ENCODE data around the gene APBA3. TPM values are rescaled to one million over a fixed set of nuclear protein-coding genes. Genes with fewer than 3 reads are reported as not detected.

The APBA3 gene
- total and polyA plus RNA-seq, 3 donors from 2014 or later = 12.0 to 48.3 (median 34.4) TPM

DNA sequence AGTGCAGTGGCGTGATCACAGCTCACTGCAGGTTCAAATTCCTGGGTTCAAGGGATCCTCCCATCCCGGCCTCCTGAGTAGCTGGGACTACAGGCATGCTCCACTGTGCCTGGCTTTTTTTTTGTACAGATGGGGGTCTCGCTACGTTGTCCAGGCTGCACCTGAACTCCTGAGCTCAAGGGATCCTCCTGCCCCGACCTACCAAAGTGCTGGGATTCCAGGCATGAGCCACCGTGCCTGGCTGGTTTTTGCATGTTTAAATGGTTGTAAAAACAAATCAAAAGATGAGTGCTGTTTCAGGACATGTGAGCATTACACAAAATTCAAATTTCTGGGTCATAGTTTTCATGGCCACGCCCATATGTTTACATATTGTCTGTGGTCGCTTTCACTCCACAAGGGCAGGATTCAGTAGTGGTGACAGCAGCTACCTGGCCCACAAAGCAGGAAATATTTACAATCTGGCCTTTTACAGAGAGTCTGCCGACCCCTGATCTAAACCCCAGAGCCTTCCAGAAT lies 19.4 kb upstream of the APBA3 start:
- intact Hi-C loops (cut with DNase I; ENCODE audit: low total_unique reads) = no loop called here

GRCh38 chr19:3778899-3779723 lies 17.6 kb upstream of the APBA3 start:
- no peaks in the 10 kb centered on the region for H3K4me1 ChIP-seq
- no peaks in the 10 kb centered on the region for H3K36me3 ChIP-seq (ENCODE audit: low read depth, missing control alignments)
- no peaks in the 10 kb centered on the region for H3K27me3 ChIP-seq
- no peak overlapping the region for H3K27ac ChIP-seq
- intact Hi-C loops (cut with DNase I; ENCODE audit: low total_unique reads) = no loop called here
- DNase-seq = no peak
- H3K4me3 ChIP-seq = no peak overlapping the region
- no peaks in the 10 kb centered on the region for H3K9me3 ChIP-seq
- 68 to 74% methylated on average over 22 to 41 of the region's 44 CpGs for WGBS, 2 donors
- TF ChIP-seq, protein P1, sequence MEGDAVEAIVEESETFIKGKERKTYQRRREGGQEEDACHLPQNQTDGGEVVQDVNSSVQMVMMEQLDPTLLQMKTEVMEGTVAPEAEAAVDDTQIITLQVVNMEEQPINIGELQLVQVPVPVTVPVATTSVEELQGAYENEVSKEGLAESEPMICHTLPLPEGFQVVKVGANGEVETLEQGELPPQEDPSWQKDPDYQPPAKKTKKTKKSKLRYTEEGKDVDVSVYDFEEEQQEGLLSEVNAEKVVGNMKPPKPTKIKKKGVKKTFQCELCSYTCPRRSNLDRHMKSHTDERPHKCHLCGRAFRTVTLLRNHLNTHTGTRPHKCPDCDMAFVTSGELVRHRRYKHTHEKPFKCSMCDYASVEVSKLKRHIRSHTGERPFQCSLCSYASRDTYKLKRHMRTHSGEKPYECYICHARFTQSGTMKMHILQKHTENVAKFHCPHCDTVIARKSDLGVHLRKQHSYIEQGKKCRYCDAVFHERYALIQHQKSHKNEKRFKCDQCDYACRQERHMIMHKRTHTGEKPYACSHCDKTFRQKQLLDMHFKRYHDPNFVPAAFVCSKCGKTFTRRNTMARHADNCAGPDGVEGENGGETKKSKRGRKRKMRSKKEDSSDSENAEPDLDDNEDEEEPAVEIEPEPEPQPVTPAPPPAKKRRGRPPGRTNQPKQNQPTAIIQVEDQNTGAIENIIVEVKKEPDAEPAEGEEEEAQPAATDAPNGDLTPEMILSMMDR (IDR thresholded peaks at IDR 0.05) = no peak

More for the DNA sequence above, 19.4 kb upstream of the APBA3 start:
- no peaks in the 10 kb centered on the region for H3K27me3 ChIP-seq
- H3K4me3 ChIP-seq = no peak overlapping the region
- no peak for DNase-seq
- no peaks in the 10 kb centered on the region for H3K9me3 ChIP-seq
- TF ChIP-seq, protein P1 (IDR thresholded peaks at IDR 0.05) = no peak
- TF ChIP-seq POLR2A (IDR thresholded peaks at IDR 0.05) = no peak
- H3K27ac ChIP-seq = no peak overlapping the region
- WGBS, 2 donors = 91 to 95% methylated on average over 9 of the region's 9 CpGs
- no peaks in the 10 kb centered on the region for H3K36me3 ChIP-seq (ENCODE audit: low read depth, missing control alignments)
- no peaks in the 10 kb centered on the region for H3K4me1 ChIP-seq

- Histone ChIP-seq H3K9me3 (no peaks in the 10 kb centered on the region), H3K4me3 (no peak overlapping the region), H3K27ac (no peak overlapping the region), H3K36me3 (ENCODE audit: low read depth, missing control alignments) (no peaks in the 10 kb centered on the region), H3K27me3 (no peaks in the 10 kb centered on the region), H3K4me1 (no peaks in the 10 kb centered on the region)
- intact Hi-C loops (cut with DNase I; ENCODE audit: low total_unique reads) = no loop called here
- WGBS, 2 donors = 81 to 87% methylated on average over 23 to 37 of the region's 37 CpGs
- no peak for DNase-seq
- TF ChIP-seq POLR2A (IDR thresholded peaks at IDR 0.05) = no peak
These were observed 16.8 kb upstream of the APBA3 start for GRCh38 chr19:3778104-3778867.

DNA sequence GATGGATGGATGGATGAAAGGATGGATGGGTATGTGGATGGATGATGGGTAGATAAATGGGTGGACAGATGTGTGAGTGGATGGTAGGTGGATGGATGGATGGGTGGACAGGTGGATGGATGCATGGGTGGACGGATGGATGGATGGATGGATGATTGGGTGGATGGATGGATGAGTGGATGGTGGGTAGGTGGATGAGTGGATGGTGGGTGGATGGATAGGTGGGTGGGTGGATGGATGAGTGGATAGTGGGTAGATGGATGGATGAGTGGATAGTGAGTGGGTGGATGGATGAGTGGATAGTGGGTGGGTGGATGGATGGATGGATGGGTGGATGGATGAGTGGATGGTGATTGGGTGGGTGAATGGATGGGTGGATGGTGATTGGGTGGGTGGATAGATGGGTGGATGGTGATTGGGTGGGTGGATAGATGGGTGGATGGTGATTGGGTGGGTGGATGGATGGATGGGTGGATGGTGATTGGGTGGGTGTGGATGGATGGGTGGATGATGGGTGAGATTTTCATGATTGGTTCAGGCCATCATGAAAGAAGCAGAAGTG lies 15.1 kb upstream of the APBA3 start:
- DNase-seq = no peak
- Histone ChIP-seq H3K4me1 (no peaks in the 10 kb centered on the region), H3K4me3 (no peak overlapping the region), H3K27me3 (no peaks in the 10 kb centered on the region), H3K9me3 (no peaks in the 10 kb centered on the region), H3K27ac (no peak overlapping the region), H3K36me3 (ENCODE audit: low read depth, missing control alignments) (no peaks in the 10 kb centered on the region)
- TF ChIP-seq, protein P1 (IDR thresholded peaks at IDR 0.05) = no peak
- no peak for TF ChIP-seq POLR2A (IDR thresholded peaks at IDR 0.05)
- WGBS, 2 donors = 81 to 92% methylated on average over 1 of the region's 1 CpG
- intact Hi-C loops (cut with DNase I; ENCODE audit: low total_unique reads) = no loop called here

GRCh38 chr19:3775831-3776230 lies 14.3 kb upstream of the APBA3 start:
- WGBS, 2 donors = 92 to 96% methylated on average over 2 to 5 of the region's 5 CpGs
- TF ChIP-seq POLR2A (IDR thresholded peaks at IDR 0.05) = no peak
- TF ChIP-seq, protein P1 (IDR thresholded peaks at IDR 0.05) = no peak

More at GRCh38 chr19:3775831-3776230, 14.3 kb upstream of the APBA3 start:
- no peaks in the 10 kb centered on the region for H3K4me1 ChIP-seq
- no peaks in the 10 kb centered on the region for H3K36me3 ChIP-seq (ENCODE audit: low read depth, missing control alignments)
- H3K4me3 ChIP-seq = no peak overlapping the region
- H3K9me3 ChIP-seq = no peaks in the 10 kb centered on the region
- intact Hi-C loops (cut with DNase I; ENCODE audit: low total_unique reads) = no loop called here
- H3K27me3 ChIP-seq = no peaks in the 10 kb centered on the region
- DNase-seq = no peak
- no peak overlapping the region for H3K27ac ChIP-seq

Data from testis (tissue), 3 donors.